GM23338 (cell line): Measurements from ENCODE around the gene DNLZ. TPM values are rescaled to one million over a fixed set of nuclear protein-coding genes. Genes with fewer than 3 reads are reported as not detected.
A peak's percentile ranks its signal among the peaks of the same experiment; 100 is the strongest.

Experiments
- ATAC-seq: fragments of 200-7000 bp; cut with Tn5 transposase; 3 replicates; pipeline ENCODE4 v1.9.1; 2020
- DNase-seq: peaks from one replicate; pipeline ENCODE4 v3.0.0-alpha.2; 2015; ENCODE audit warnings: low spot score
- H2AFZ ChIP-seq: fragments of 200-600 bp; sonication (generic); 2 replicates; pipeline ENCODE4 v1.8.0; 2016; ENCODE audit warnings: antibody characterized with exemption, mild to moderate bottlenecking, moderate library complexity
- H3F3A ChIP-seq: fragments of 200-600 bp; sonication (generic); replicated peaks from 2 replicates; pipeline ENCODE4 v1.8.0; 2017; ENCODE audit warnings: antibody characterized with exemption, mixed run types, low read depth
- H3K27ac ChIP-seq: fragments of 200-600 bp; sonication (generic); 2 replicates; pipeline ENCODE4 v1.6.1; 2016; ENCODE audit warnings: low read depth
- H3K27me3 ChIP-seq: fragments of 200-600 bp; sonication (generic); 2 replicates; pipeline ENCODE4 v1.8.0; 2016; ENCODE audit warnings: mild to moderate bottlenecking, mixed run types, moderate library complexity; ENCODE audit not compliant: insufficient read depth
- H3K36me3 ChIP-seq: fragments of 200-600 bp; sonication (generic); 2 replicates; pipeline ENCODE4 v1.8.0; 2016; ENCODE audit warnings: mild to moderate bottlenecking; ENCODE audit not compliant: insufficient read depth
- H3K4me1 ChIP-seq: fragments of 200-600 bp; sonication (generic); 2 replicates; pipeline ENCODE4 v1.8.0; 2016; ENCODE audit warnings: mild to moderate bottlenecking, moderate library complexity; ENCODE audit not compliant: insufficient read depth
- H3K4me2 ChIP-seq: fragments of 200-600 bp; sonication (generic); 2 replicates; pipeline ENCODE4 v1.7.1; 2017; ENCODE audit warnings: mixed run types
- H3K4me3 ChIP-seq: fragments of 200-600 bp; sonication (generic); 2 replicates; pipeline ENCODE4 v1.6.1; 2016; ENCODE audit warnings: mixed run types
- H3K79me2 ChIP-seq: fragments of 200-600 bp; sonication (generic); replicated peaks from 2 replicates; pipeline ENCODE4 v1.8.0; 2017; ENCODE audit warnings: mild to moderate bottlenecking; ENCODE audit not compliant: insufficient read depth
- H3K9me2 ChIP-seq: fragments of 200-600 bp; sonication (generic); 2 replicates; pipeline ENCODE4 v1.8.0; 2017; ENCODE audit not compliant: insufficient read depth
- H4K20me1 ChIP-seq: fragments of 200-600 bp; sonication (generic); replicated peaks from 2 replicates; pipeline ENCODE4 v1.8.0; 2017; ENCODE audit warnings: mild to moderate bottlenecking; ENCODE audit not compliant: insufficient read depth
- H3K27ac Mint-ChIP-seq: 2 replicates; pipeline ENCODE4 v1.8.0; 2020; ENCODE audit warnings: inconsistent platforms, mild to moderate bottlenecking, moderate library complexity, mixed read lengths
- H3K27me3 Mint-ChIP-seq: 3 replicates; pipeline ENCODE4 v1.8.0; 2022; ENCODE audit warnings: low read depth, mild to moderate bottlenecking, moderate library complexity, mixed read lengths, inconsistent platforms; ENCODE audit not compliant: insufficient read depth, poor library complexity
- H3K36me3 Mint-ChIP-seq: 3 replicates; pipeline ENCODE4 v1.8.0; 2021; ENCODE audit warnings: low read depth, mild to moderate bottlenecking, inconsistent platforms, moderate library complexity, mixed read lengths
- H3K4me1 Mint-ChIP-seq: 3 replicates; pipeline ENCODE4 v1.8.0; 2020; ENCODE audit warnings: mild to moderate bottlenecking, inconsistent platforms, mixed read lengths
- H3K4me3 Mint-ChIP-seq: 3 replicates; pipeline ENCODE4 v1.8.0; 2021; ENCODE audit warnings: moderate library complexity, mild to moderate bottlenecking, inconsistent platforms, mixed read lengths
- H3K9me3 Mint-ChIP-seq: 3 replicates; pipeline ENCODE4 v1.8.0; 2020; ENCODE audit warnings: moderate library complexity, mild to moderate bottlenecking, inconsistent platforms, mixed read lengths
- CREB1 ChIP-seq: fragments of 250-450 bp; sonication (Bioruptor Pico); IDR thresholded peaks from 2 replicates; pipeline ENCODE4 v1.5.0; 2020; ENCODE audit warnings: low read depth, mild to moderate bottlenecking, moderate library complexity
- ETS1 ChIP-seq: IDR thresholded peaks from 2 replicates; pipeline ENCODE4 v1.6.1; 2016; ENCODE audit warnings: antibody characterized with exemption
- EZH2 ChIP-seq: fragments of 200-600 bp; sonication (generic); IDR thresholded peaks from one replicate; pipeline ENCODE4 v1.8.0; 2017; ENCODE audit warnings: antibody characterized with exemption, mild to moderate bottlenecking, low read depth; ENCODE audit not compliant: unreplicated experiment
- JUNB ChIP-seq: IDR thresholded peaks from one replicate; pipeline ENCODE4 v1.6.1; 2016; ENCODE audit warnings: antibody characterized with exemption; ENCODE audit not compliant: unreplicated experiment
- POLR2AphosphoS5 ChIP-seq: IDR thresholded peaks from 2 replicates; pipeline ENCODE4 v1.6.1; 2016; ENCODE audit warnings: antibody characterized with exemption, low read depth
- STAT1 ChIP-seq: IDR thresholded peaks from one replicate; pipeline ENCODE4 v1.6.1; 2016; ENCODE audit warnings: antibody characterized with exemption; ENCODE audit not compliant: unreplicated experiment
- ZNF462 ChIP-seq: fragments of 250-450 bp; sonication (Bioruptor Pico); IDR thresholded peaks from 2 replicates; pipeline ENCODE4 v1.5.0; 2020; ENCODE audit warnings: mild to moderate bottlenecking, moderate library complexity
- polyA plus RNA-seq: library from polyadenylated mRNA; unstranded; fragments of >200 nt; fragmentation: Nextera tagmentation; extraction: Ambion mirVana; gene quantifications from 2 replicates; pipeline ENCODE4 v1.2.1, GENCODE V29; 2016
- total RNA-seq: library from RNA; depleted of rRNA; stranded (reverse); fragments of >200 nt; shearing (Covaris generic); gene quantifications from 2 replicates; pipeline ENCODE4 v1.2.3, GENCODE V29; 2014

DNLZ gene
- total and polyA plus RNA-seq, 2 experiments from 2014 or later: 33.4 to 53.9 TPM

GRCh38 chr9:136327304-136327974 lies 36.1 kb downstream of the DNLZ start, which contains the start of gene GPSM1:
GPSM1 (plus strand) TSS chr9:136327539; CDS start chr9:136327696, 157 bp downstream.
- ATAC-seq (peak; percentile 37), DNase-seq (peak; percentile 63)
- Histone ChIP-seq H2AFZ (peak within 1 kb of the TSS; percentile 85), H3K36me3 (no peaks in the 10 kb centered on the region), H3K4me1 (peaks cover 17% of the 10 kb centered on the region), H3K27me3 (no peaks in the 10 kb centered on the region), H3K4me3 (peak within 1 kb of the TSS; percentile 48), H3K27ac (peak within 1 kb of the TSS; percentile 84), H4K20me1 (no peaks in the 10 kb centered on the region), H3F3A (0 out of 2 replicates have a peak, but pooled peaks cover 3% of the 10 kb centered on the region), H3K9me2 (no peaks in the 10 kb centered on the region), H3K4me2 (peak within 1 kb of the TSS; percentile 75), H3K79me2 (no peaks in the 10 kb centered on the region; the same call in 1 of the 2 replicates)
- Mint-ChIP-seq H3K9me3 (no peaks in the 10 kb centered on the region), H3K36me3 (no peaks in the 10 kb centered on the region), H3K4me3 (peak within 1 kb of the TSS; percentile 68), H3K4me1 (peaks cover 8% of the 10 kb centered on the region), H3K27ac (peak within 1 kb of the TSS; percentile 86), H3K27me3 (peaks cover 9% of the 10 kb centered on the region)
- TF ChIP-seq CREB1 (CRISPR knock-in tag): peak; percentile 29; the same call in 1 of the 2 replicates
- TF ChIP-seq POLR2AphosphoS5: peak; percentile 34; the same call in 1 of the 2 replicates
- no peak for TF ChIP-seq ETS1

GRCh38 chr9:136326761-136327303 lies 36.7 kb downstream of the DNLZ start:
- peak overlapping the region; percentile 84 for H3K27ac ChIP-seq
- peak overlapping the region; percentile 43; the same call in 1 of the 2 replicates for H3K4me3 ChIP-seq
- no peaks in the 10 kb centered on the region for H3K36me3 ChIP-seq
- H3K27me3 Mint-ChIP-seq: peaks cover 11% of the 10 kb centered on the region
- no peak for DNase-seq
- H3K4me1 ChIP-seq: peaks cover 17% of the 10 kb centered on the region
- no peak for TF ChIP-seq POLR2AphosphoS5
- no peak for TF ChIP-seq STAT1
- TF ChIP-seq EZH2: no peak
- no peak for TF ChIP-seq ZNF462 (CRISPR knock-in tag)
- no peak for TF ChIP-seq JUNB
- TF ChIP-seq ETS1: no peak
- peak overlapping the region; percentile 75 for H3K4me2 ChIP-seq
- no peaks in the 10 kb centered on the region; the same call in 1 of the 2 replicates for H3K79me2 ChIP-seq
- 0 out of 2 replicates have a peak, but pooled peaks cover 3% of the 10 kb centered on the region for H3F3A ChIP-seq
- peak; percentile 12 for ATAC-seq
- H3K36me3 Mint-ChIP-seq: no peaks in the 10 kb centered on the region
- no peaks in the 10 kb centered on the region for H4K20me1 ChIP-seq
- H3K27me3 ChIP-seq: no peaks in the 10 kb centered on the region
- H3K4me1 Mint-ChIP-seq: peaks cover 8% of the 10 kb centered on the region
- no peaks in the 10 kb centered on the region for H3K9me2 ChIP-seq
- no peak overlapping the region for H3K27ac Mint-ChIP-seq
- H2AFZ ChIP-seq: peak overlapping the region; percentile 80
- H3K9me3 Mint-ChIP-seq: no peaks in the 10 kb centered on the region
- H3K4me3 Mint-ChIP-seq: peak overlapping the region; percentile 68
